Spleen (tissue), 11 donors: Measurements from ENCODE around the gene SPEF2. TPM values are rescaled to one million over a fixed set of nuclear protein-coding genes. Genes with fewer than 3 reads are reported as not detected.

Experiments used
- DNase-seq: peaks from one replicate; pipeline ENCODE4 v3.0.0-alpha.2; 2020
- H3K27ac ChIP-seq, 8 donors: fragments of 200-600 bp; sonication (generic) in 7 of 8; 1 replicate in 4 of 8; 2 replicates in 4 of 8; pipeline versions ENCODE4 v1.5.0 to v1.8.0; 2016 to 2021; ENCODE audit warnings: inconsistent platforms in 4 of 8, mild to moderate bottlenecking in 4 of 8, moderate library complexity in 1 of 8
- H3K27me3 ChIP-seq, 7 donors: fragments of 200-600 bp; sonication (generic) in 6 of 7; replicated peaks in 1 of 7; 1 replicate in 4 of 7; 2 replicates in 3 of 7; pipeline versions ENCODE4 v1.5.0 to v1.8.0; 2016 to 2021; ENCODE audit warnings: inconsistent platforms in 3 of 7, mild to moderate bottlenecking in 1 of 7
- H3K36me3 ChIP-seq, 6 donors: fragments of 200-600 bp; sonication (generic) in 5 of 6; 1 replicate in 4 of 6; 2 replicates in 2 of 6; pipeline versions ENCODE4 v1.5.0 to v1.8.0; 2016 to 2021; ENCODE audit warnings: inconsistent platforms in 2 of 6
- H3K4me1 ChIP-seq, 6 donors: fragments of 200-600 bp; sonication (generic) in 5 of 6; 1 replicate in 3 of 6; 2 replicates in 3 of 6; pipeline versions ENCODE4 v1.5.0 to v1.8.0; 2016 to 2021; ENCODE audit warnings: inconsistent platforms in 3 of 6
- H3K4me3 ChIP-seq, 8 donors: fragments of 200-600 bp; sonication (generic) in 7 of 8; 1 replicate in 4 of 8; 2 replicates in 4 of 8; pipeline versions ENCODE4 v1.5.0 to v1.8.0; 2016 to 2021; ENCODE audit warnings: inconsistent platforms in 4 of 8, mild to moderate bottlenecking in 4 of 8, moderate library complexity in 2 of 8
- H3K9me3 ChIP-seq, 8 donors: fragments of 200-600 bp; sonication (generic) in 7 of 8; 1 replicate in 4 of 8; 2 replicates in 4 of 8; pipeline versions ENCODE4 v1.5.0 to v1.8.0; 2016 to 2021; ENCODE audit warnings: inconsistent platforms in 4 of 8
- POLR2A ChIP-seq, 3 donors: fragments of 450-650 bp; IDR thresholded peaks; one replicate each; pipeline ENCODE4 v1.5.1; 2017; ENCODE audit warnings: antibody characterized with exemption in 3 of 3, mild to moderate bottlenecking in 1 of 3
- POLR2AphosphoS5 ChIP-seq, 3 donors: sonication (generic); formaldehyde crosslinking; IDR thresholded peaks; one replicate each; pipeline ENCODE4 v1.5.1; 2017; ENCODE audit warnings: antibody characterized with exemption in 3 of 3
- WGBS, 5 donors: extraction: QIAGEN DNeasy Blood & Tissue Kit in 3 of 5; methylation state at CpG; one replicate each; pipeline versions ENCODE4 v1.1.5 to v1.1.7; 2013 to 2018; 5-methylcytosine and 5-hydroxymethylcytosine counted together
- intact Hi-C: fragments of 100-400 bp; cut with DNase I; formaldehyde crosslinking; loops from one replicate; pipeline ENCODE4 v1.15.0; 2023; ENCODE audit warnings: low total_unique reads
- polyA plus RNA-seq, 3 donors: library from polyadenylated mRNA; stranded (reverse); fragments of 200-250 nt; gene quantifications; one replicate each; pipeline ENCODE4 v1.2.1, GENCODE V29; 2013
- total RNA-seq, 7 donors: library from RNA; depleted of rRNA in 3 of 7; stranded (reverse); fragments of >200 nt in 3 of 7; fragmentation: NEBNext Ultra II Directional in 4 of 7; extraction: Animal tissue kit (Norgen Biotek cat#: 25700) in 4 of 7; gene quantifications; one replicate each; pipeline versions ENCODE4 v1.1.0 to v1.2.1, GENCODE V29; 2016 to 2021
- TF ChIP-seq, protein P1 (sequence below), 11 experiments: fragments of 200-600 bp in 7 of 11; fragments of 450-650 bp in 4 of 11; sonication (generic) in 4 of 11; IDR thresholded peaks in 8 of 11; conservative IDR thresholded peaks in 3 of 11; 1 replicate in 7 of 11; 2 replicates in 4 of 11; pipeline versions ENCODE4 v1.4.0 to v1.8.0; 2016 to 2021; ENCODE audit warnings: antibody characterized with exemption in 11 of 11, inconsistent platforms in 4 of 11, mild to moderate bottlenecking in 1 of 11
- donor health status: healthy with polysubstance abuse.
- donor health status: DM: no; HTN: no; CAD: no; lungs with moderate emphysema.
- donor health status: DM: no; HTN: no; CAD: no.
- donor health status: Bipolar disorder and iron deficiency.
- donor health status: healthy.
- donor health status: DM: no; HTN: no; CAD: no.
- donor health status: DM: yes; HTN: yes; CAD: no.

The SPEF2 gene
- total and polyA plus RNA-seq, 10 donors = 1.7 to 22.6 (median 8.5) TPM

DNA sequence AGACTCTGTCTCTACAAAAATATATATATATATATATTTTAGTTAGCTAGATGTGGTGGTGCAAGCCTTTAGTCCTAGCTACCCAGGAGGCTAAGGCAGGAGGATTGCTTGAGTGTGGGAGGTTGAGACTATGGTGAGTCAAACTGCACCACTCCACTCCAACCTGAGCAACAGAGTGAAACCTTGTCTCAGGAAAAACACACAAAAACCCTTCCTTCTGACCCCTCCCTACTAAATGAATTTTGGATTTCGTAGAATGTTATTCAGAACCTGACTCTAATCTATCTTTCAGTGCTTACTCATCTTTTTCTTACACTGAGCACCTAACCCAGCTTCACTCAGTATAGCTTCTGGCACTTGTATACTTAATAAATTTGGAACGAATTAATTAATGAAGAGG, 203.8 kb downstream of the SPEF2 start:
- TF ChIP-seq, protein P1, sequence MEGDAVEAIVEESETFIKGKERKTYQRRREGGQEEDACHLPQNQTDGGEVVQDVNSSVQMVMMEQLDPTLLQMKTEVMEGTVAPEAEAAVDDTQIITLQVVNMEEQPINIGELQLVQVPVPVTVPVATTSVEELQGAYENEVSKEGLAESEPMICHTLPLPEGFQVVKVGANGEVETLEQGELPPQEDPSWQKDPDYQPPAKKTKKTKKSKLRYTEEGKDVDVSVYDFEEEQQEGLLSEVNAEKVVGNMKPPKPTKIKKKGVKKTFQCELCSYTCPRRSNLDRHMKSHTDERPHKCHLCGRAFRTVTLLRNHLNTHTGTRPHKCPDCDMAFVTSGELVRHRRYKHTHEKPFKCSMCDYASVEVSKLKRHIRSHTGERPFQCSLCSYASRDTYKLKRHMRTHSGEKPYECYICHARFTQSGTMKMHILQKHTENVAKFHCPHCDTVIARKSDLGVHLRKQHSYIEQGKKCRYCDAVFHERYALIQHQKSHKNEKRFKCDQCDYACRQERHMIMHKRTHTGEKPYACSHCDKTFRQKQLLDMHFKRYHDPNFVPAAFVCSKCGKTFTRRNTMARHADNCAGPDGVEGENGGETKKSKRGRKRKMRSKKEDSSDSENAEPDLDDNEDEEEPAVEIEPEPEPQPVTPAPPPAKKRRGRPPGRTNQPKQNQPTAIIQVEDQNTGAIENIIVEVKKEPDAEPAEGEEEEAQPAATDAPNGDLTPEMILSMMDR (IDR thresholded peaks at IDR 0.05 in 8 of 11, conservative IDR thresholded peaks at IDR 0.05 in 3 of 11) = no peak
- TF ChIP-seq POLR2A (IDR thresholded peaks at IDR 0.05) (no peak), POLR2AphosphoS5 (IDR thresholded peaks at IDR 0.05) (no peak)
- no peak for DNase-seq
- 73 to 84% (median 83%) methylated on average over 2 of the region's 2 CpGs for WGBS, 5 donors
- Histone ChIP-seq H3K4me1 (peaks cover 0 to 14% (median 0%) of the 10 kb centered on the region in 6 donors), H3K27ac (peak overlapping the region in 4 of 8 donors; percentile 40 to 58 (median 50)), H3K4me3 (no peak overlapping the region), H3K9me3 (no peaks in the 10 kb centered on the region), H3K27me3 (no peaks in the 10 kb centered on the region), H3K36me3 (no peaks in the 10 kb centered on the region)
- intact Hi-C loops = no loop called here

DNA sequence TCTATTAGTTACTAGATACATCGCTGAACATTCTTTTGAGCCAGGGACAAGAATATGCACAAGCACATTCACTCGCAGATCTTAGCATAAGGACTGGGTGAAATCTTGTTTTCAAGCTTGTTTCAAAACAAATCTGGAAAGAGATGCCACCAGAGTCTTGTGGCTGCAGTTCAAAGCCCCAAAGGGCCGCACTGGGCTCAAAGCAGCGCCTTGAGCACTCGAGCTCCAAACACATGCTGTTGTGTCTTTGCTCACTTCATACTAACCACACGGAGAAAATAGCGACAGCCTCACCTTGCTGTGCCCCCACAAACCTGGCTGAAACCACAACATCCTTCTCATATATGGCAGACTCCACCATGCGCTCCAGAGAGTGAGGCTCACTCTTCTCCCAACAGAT, 204.8 kb downstream of the SPEF2 start:
- intact Hi-C loops = no loop called here
- Histone ChIP-seq H3K36me3 (no peaks in the 10 kb centered on the region), H3K9me3 (no peaks in the 10 kb centered on the region), H3K27me3 (no peaks in the 10 kb centered on the region), H3K27ac (peak overlapping the region in 5 of 8 donors; percentile 13 to 58 (median 44)), H3K4me1 (peaks cover 0 to 14% (median 0%) of the 10 kb centered on the region in 6 donors), H3K4me3 (no peak overlapping the region)
- TF ChIP-seq, protein P1 (IDR thresholded peaks at IDR 0.05 in 8 of 11, conservative IDR thresholded peaks at IDR 0.05 in 3 of 11) = no peak
- TF ChIP-seq POLR2AphosphoS5 (IDR thresholded peaks at IDR 0.05) (peak in 2 of 3 donors; percentile 30 to 44), POLR2A (IDR thresholded peaks at IDR 0.05) (no peak)
- 65 to 77% (median 69%) methylated on average over 8 of the region's 8 CpGs for WGBS, 5 donors
- no peak for DNase-seq

DNA sequence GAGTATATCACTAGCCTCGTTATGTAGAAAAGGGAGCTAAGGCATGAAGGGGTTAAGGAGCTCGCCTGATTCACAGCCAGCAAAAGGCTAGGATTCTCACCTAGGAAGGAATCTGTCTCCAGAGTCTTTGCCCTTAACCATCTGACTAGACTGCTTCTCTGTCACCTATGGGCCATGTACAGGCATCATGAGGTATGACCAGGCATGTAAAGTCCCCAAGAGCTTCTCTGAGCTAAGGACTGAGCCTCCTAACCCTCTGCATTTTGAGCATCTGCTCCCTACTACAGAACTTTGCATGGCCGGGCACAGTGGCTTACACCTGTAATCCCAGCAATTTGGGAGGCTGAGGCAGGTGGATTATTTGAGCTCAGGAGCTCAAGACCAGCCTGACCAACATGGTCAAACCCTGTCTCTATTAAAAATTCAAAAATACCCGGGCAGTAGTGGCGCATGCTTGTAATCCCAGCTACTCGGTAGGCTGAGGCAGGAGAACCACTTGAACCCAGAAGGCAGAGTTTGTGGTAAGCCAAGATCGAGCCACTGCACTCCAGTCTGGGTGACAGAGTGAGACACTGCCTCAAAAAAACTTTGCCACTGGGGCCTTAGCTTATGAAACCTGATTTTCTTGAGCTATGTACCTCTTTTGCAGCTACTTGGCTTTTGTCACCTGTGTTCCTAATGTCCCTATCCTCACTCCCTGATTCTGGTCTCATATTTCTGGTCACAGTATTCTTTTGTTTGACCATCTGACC, 205.9 kb downstream of the SPEF2 start:
- H3K9me3 ChIP-seq = no peaks in the 10 kb centered on the region
- H3K36me3 ChIP-seq = no peaks in the 10 kb centered on the region
- no peak for DNase-seq
- H3K27ac ChIP-seq = peak overlapping the region in 3 of 8 donors; percentile 40 to 58 (median 55)
- no peaks in the 10 kb centered on the region for H3K27me3 ChIP-seq
- intact Hi-C loops = no loop called here
- TF ChIP-seq POLR2AphosphoS5 (IDR thresholded peaks at IDR 0.05) (no peak), POLR2A (IDR thresholded peaks at IDR 0.05) (no peak)
- TF ChIP-seq, protein P1 (IDR thresholded peaks at IDR 0.05 in 8 of 11, conservative IDR thresholded peaks at IDR 0.05 in 3 of 11) = no peak
- H3K4me3 ChIP-seq = no peak overlapping the region
- 71 to 87% (median 75%) methylated on average over 7 of the region's 7 CpGs for WGBS, 5 donors
- H3K4me1 ChIP-seq = peaks cover 0 to 14% (median 0%) of the 10 kb centered on the region in 6 donors

DNA sequence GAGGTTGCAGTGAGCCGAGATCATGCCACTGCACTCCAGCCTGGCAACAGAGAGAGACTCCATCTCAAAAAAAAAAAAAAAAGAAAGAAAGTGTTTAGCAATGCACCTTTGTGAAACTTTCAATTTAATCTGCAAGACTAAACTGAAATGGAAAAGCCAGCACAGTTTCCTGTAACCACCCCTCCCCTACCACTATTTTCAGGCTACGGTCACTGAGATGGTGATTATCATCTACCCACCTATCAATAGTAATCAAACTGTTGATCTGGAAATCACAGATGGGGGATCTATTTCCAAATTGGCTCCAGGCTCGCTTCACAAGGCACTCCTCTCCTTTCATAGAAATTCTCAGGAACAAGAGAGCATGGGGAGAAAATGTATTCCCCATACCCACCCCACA, 208.4 kb downstream of the SPEF2 start:
- no peak overlapping the region for H3K4me3 ChIP-seq
- H3K9me3 ChIP-seq = no peaks in the 10 kb centered on the region
- peak overlapping the region in 5 of 8 donors; percentile 1 to 57 (median 41) for H3K27ac ChIP-seq
- H3K36me3 ChIP-seq = no peaks in the 10 kb centered on the region
- peaks cover 0 to 14% (median 0%) of the 10 kb centered on the region in 6 donors for H3K4me1 ChIP-seq
- no peak for DNase-seq
- intact Hi-C loops = no loop called here
- no peak for TF ChIP-seq POLR2A (IDR thresholded peaks at IDR 0.05)
- TF ChIP-seq, protein P1 (IDR thresholded peaks at IDR 0.05 in 8 of 11, conservative IDR thresholded peaks at IDR 0.05 in 3 of 11) = no peak
- TF ChIP-seq POLR2AphosphoS5 (IDR thresholded peaks at IDR 0.05) = no peak
- 78 to 86% (median 83%) methylated on average over 2 to 3 of the region's 3 CpGs for WGBS, 5 donors
- no peaks in the 10 kb centered on the region for H3K27me3 ChIP-seq
